PC-9 (cell line): ENCODE data around the gene NCK2. TPM values are rescaled to one million over a fixed set of nuclear protein-coding genes. Genes with fewer than 3 reads are reported as not detected.
"Not testable (repeated sequence)": the region's sequence is repeated elsewhere in the genome, so short reads cannot be mapped to it uniquely, and the experiment has no call there.

Source experiments
- BruUV-seq: library from RNA; stranded (reverse); fragments of 400-500 nt; replicated peaks from 2 replicates; lab custom pipeline; 2021; lab: Mats Ljungman, UMichigan
- CTCF ChIA-PET: fragments of 300-600 bp; sonication (Branson Sonifier 250); formaldehyde crosslinking; loops from one replicate; lab custom pipeline; 2022; ENCODE audit warnings: antibody characterized with exemption; lab: Charles Lee
- POLR2A ChIA-PET: fragments of 300-600 bp; sonication (Branson Sonifier 250); formaldehyde crosslinking; loops from one replicate; lab custom pipeline; 2022; ENCODE audit warnings: antibody characterized with exemption; ENCODE audit not compliant: unreplicated experiment; lab: Charles Lee
- DNase-seq, 2 experiments: peaks; one replicate each; pipeline versions ENCODE4 v3.0.0 to v3.0.0-alpha.2; 2015 to 2022; ENCODE audit warnings: mixed read lengths in 1 of 2
- H2AFZ ChIP-seq: fragments of 200-600 bp; sonication (generic); 2 replicates; pipeline ENCODE4 v1.8.1; 2017; ENCODE audit warnings: antibody characterized with exemption
- H3F3A ChIP-seq: fragments of 200-600 bp; sonication (generic); 2 replicates; pipeline ENCODE4 v1.8.1; 2017; ENCODE audit warnings: antibody characterized with exemption, mild to moderate bottlenecking, low read depth; ENCODE audit not compliant: insufficient read depth
- H3K27ac ChIP-seq: fragments of 200-600 bp; sonication (generic); 2 replicates; pipeline ENCODE4 v1.6.1; 2016; ENCODE audit warnings: mixed run types
- H3K27me3 ChIP-seq: fragments of 200-600 bp; sonication (generic); 2 replicates; pipeline ENCODE4 v1.6.1; 2016; ENCODE audit warnings: low read depth, mixed run types; ENCODE audit not compliant: insufficient read depth
- H3K36me3 ChIP-seq: fragments of 200-600 bp; sonication (generic); 2 replicates; pipeline ENCODE4 v1.6.1; 2016; ENCODE audit warnings: low read depth, mixed run types
- H3K4me1 ChIP-seq: fragments of 200-600 bp; sonication (generic); replicated peaks from 2 replicates; pipeline ENCODE4 v1.6.1; 2016; ENCODE audit warnings: mixed run types; ENCODE audit not compliant: insufficient read depth
- H3K4me2 ChIP-seq: fragments of 200-600 bp; sonication (generic); 2 replicates; pipeline ENCODE4 v1.6.1; 2017; ENCODE audit warnings: mixed run types
- H3K4me3 ChIP-seq: fragments of 200-600 bp; sonication (generic); 2 replicates; pipeline ENCODE4 v1.6.1; 2016; ENCODE audit warnings: mixed run types
- H3K79me2 ChIP-seq: fragments of 200-600 bp; sonication (generic); 2 replicates; pipeline ENCODE4 v1.6.1; 2017; ENCODE audit warnings: low read depth, mixed run types
- H3K9me2 ChIP-seq: fragments of 200-600 bp; sonication (generic); 2 replicates; pipeline ENCODE4 v1.8.1; 2017; ENCODE audit warnings: mild to moderate bottlenecking; ENCODE audit not compliant: insufficient read depth
- H3K9me3 ChIP-seq: fragments of 200-600 bp; sonication (generic); 2 replicates; pipeline ENCODE4 v1.8.1; 2016; ENCODE audit warnings: low read depth; ENCODE audit not compliant: insufficient read depth
- H4K20me1 ChIP-seq: fragments of 200-600 bp; sonication (generic); 2 replicates; pipeline ENCODE4 v1.8.1; 2017; ENCODE audit not compliant: insufficient read depth
- CTCF ChIP-seq: fragments of 200-600 bp; sonication (generic); conservative IDR thresholded peaks from 2 replicates; pipeline ENCODE4 v1.6.1; 2017; ENCODE audit warnings: mixed run types, antibody characterized with exemption, mild to moderate bottlenecking, moderate library complexity
- EZH2 ChIP-seq: fragments of 200-600 bp; sonication (generic); IDR thresholded peaks from 2 replicates; pipeline ENCODE4 v1.8.0; 2017; ENCODE audit warnings: antibody characterized with exemption, low read depth
- intact Hi-C: fragments of 100-400 bp; cut with micrococcal nuclease; formaldehyde crosslinking; loops from one replicate; pipeline ENCODE4 v1.10.0; 2022; ENCODE audit not compliant: unreplicated experiment
- total RNA-seq: library from RNA; stranded (reverse); gene quantifications from 2 replicates; pipeline ENCODE4 v1.2.3, GENCODE V29; 2021

NCK2 gene
- total RNA-seq, 1 experiment from 2014 or later = 26.0 TPM

GRCh38 chr2:105768961-105769452 is 24.3 kb downstream of the NCK2 start:
- Histone ChIP-seq H3K9me2 (no peaks in the 10 kb centered on the region; the same call in 1 of the 2 replicates), H3K4me1 (no peaks in the 10 kb centered on the region), H3K36me3 (no peaks in the 10 kb centered on the region), H2AFZ (no peak overlapping the region), H3K79me2 (no peaks in the 10 kb centered on the region), H3F3A (no peaks in the 10 kb centered on the region), H3K27me3 (no peaks in the 10 kb centered on the region), H3K9me3 (no peaks in the 10 kb centered on the region), H4K20me1 (no peaks in the 10 kb centered on the region; the same call in 1 of the 2 replicates), H3K4me2 (no peak overlapping the region), H3K27ac (no peak overlapping the region), H3K4me3 (no peak overlapping the region)
- ChIA-PET CTCF (no interaction called here), POLR2A (no interaction called here)
- intact Hi-C loops = no loop called here
- no TSS peak for BruUV-seq
- no peak for DNase-seq
- no peak for TF ChIP-seq EZH2
- TF ChIP-seq CTCF = no peak

- TF ChIP-seq EZH2 (no peak), CTCF (no peak)
- H3K79me2 ChIP-seq = no peaks in the 10 kb centered on the region
- no TSS peak for BruUV-seq
- H3K36me3 ChIP-seq = no peaks in the 10 kb centered on the region
- no peak overlapping the region for H3K4me2 ChIP-seq
- DNase-seq = no peak
- intact Hi-C loops = no loop called here
- CTCF ChIA-PET = no interaction called here
- H3F3A ChIP-seq = no peaks in the 10 kb centered on the region
- no peak overlapping the region for H3K4me3 ChIP-seq
- H4K20me1 ChIP-seq = no peaks in the 10 kb centered on the region; the same call in 1 of the 2 replicates
- no peak overlapping the region for H3K27ac ChIP-seq
- no peaks in the 10 kb centered on the region for H3K9me3 ChIP-seq
- no peak overlapping the region for H2AFZ ChIP-seq
- POLR2A ChIA-PET = no interaction called here
- H3K9me2 ChIP-seq = no peaks in the 10 kb centered on the region; the same call in 1 of the 2 replicates
- no peaks in the 10 kb centered on the region for H3K4me1 ChIP-seq
- H3K27me3 ChIP-seq = no peaks in the 10 kb centered on the region
These were observed 24.8 kb downstream of the NCK2 start for GRCh38 chr2:105769504-105769903.

- no peak overlapping the region for H3K27ac ChIP-seq
- H3K9me2 ChIP-seq = no peaks in the 10 kb centered on the region; the same call in 1 of the 2 replicates
- H3K36me3 ChIP-seq = no peaks in the 10 kb centered on the region
- no peak for DNase-seq
- H3K9me3 ChIP-seq = no peaks in the 10 kb centered on the region
- H3K4me3 ChIP-seq = no peak overlapping the region
- no peaks in the 10 kb centered on the region for H3K27me3 ChIP-seq
- intact Hi-C loops = no loop called here
- no peaks in the 10 kb centered on the region for H3K79me2 ChIP-seq
- TF ChIP-seq CTCF = no peak
- TF ChIP-seq EZH2 = no peak
- H2AFZ ChIP-seq = no peak overlapping the region
- no peaks in the 10 kb centered on the region; the same call in 1 of the 2 replicates for H4K20me1 ChIP-seq
- ChIA-PET POLR2A (no interaction called here), CTCF (no interaction called here)
- no peaks in the 10 kb centered on the region for H3K4me1 ChIP-seq
- H3K4me2 ChIP-seq = no peak overlapping the region
- BruUV-seq = no TSS peak
- H3F3A ChIP-seq = no peaks in the 10 kb centered on the region
These were observed 25.4 kb downstream of the NCK2 start for GRCh38 chr2:105770149-105770548.

- H3K27ac ChIP-seq, H3K79me2 ChIP-seq, H4K20me1 ChIP-seq, H2AFZ ChIP-seq, H3K27me3 ChIP-seq, intact Hi-C loops, H3K9me2 ChIP-seq, H3K4me1 ChIP-seq, DNase-seq, POLR2A ChIA-PET, H3F3A ChIP-seq, H3K4me3 ChIP-seq, BruUV-seq, H3K9me3 ChIP-seq, H3K36me3 ChIP-seq, H3K4me2 ChIP-seq, CTCF ChIA-PET: not testable (repeated sequence)
These were observed 26.6 kb downstream of the NCK2 start for GRCh38 chr2:105771291-105771690.
